ENCODE measurements around the gene KAT8. TPM values are rescaled to one million over a fixed set of nuclear protein-coding genes. Genes with fewer than 3 reads are reported as not detected.

The KAT8 gene
- total and polyA plus RNA-seq, 2 of the 4 experiments (the other 2 are of a cell fraction), result 19.4 to 27.4 TPM

DNA sequence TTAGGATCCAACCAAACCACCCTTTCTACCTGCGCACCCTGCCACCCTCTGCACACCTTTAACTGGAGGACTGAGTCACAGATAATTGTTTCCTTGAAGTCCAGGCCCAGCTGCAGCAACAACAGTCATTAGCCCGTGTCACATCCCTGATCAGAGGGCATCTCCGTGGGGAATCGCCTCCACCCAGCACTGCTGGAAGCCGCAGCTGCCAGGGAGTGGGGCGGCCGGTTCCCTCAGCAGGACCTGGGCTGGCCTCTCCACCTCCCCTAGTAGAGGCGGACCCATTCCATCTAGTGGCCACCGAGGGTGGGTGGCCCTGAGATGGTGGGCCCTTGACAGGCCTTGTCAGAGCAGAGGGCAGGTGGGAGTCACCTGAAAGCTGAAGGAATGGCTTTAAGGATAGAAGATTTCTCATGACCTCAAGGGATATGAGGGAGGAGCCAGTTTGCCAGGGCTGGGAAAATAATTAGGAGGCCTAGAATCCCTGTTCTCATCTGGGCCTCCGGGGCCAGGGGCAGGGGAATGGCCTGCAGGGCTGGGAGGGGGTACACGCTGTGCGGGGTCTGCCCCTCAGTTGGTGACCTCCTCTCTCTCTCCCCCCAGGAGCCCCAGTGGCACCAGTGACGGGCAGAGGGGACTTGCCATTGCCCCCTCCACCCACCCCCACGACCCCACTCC is 35.0 kb upstream of the KAT8 start:
- H2AK5ac ChIP-seq (ENCODE audit: low read depth, low read length), result no peak overlapping the region
- H2BK15ac ChIP-seq (ENCODE audit: low read depth, low read length), result no peak overlapping the region
- H4K91ac ChIP-seq (ENCODE audit: insufficient read depth, low read depth, low read length), result no peak overlapping the region
- BruUV-seq (replicated peaks), result no TSS peak
- H3K4me1 ChIP-seq (ENCODE audit: control insufficient read depth, insufficient read depth, low read length), result no peaks in the 10 kb centered on the region
- H3K36me3 ChIP-seq (ENCODE audit: control insufficient read depth, insufficient read depth, low read length), result peaks cover 79% of the 10 kb centered on the region
- no peak overlapping the region for H3K56ac ChIP-seq (ENCODE audit: extremely low read depth, insufficient read depth, low read length)
- no peak overlapping the region for H3K27ac ChIP-seq (ENCODE audit: insufficient read depth, low read length)
- TF ChIP-seq SMC3 (IDR thresholded peaks at IDR 0.05; ENCODE audit: low read depth, low read length) (no peak), NFE2L2 (IDR thresholded peaks at IDR 0.05; ENCODE audit: low read depth, low read length) (no peak), RAD21 (IDR thresholded peaks at IDR 0.05; ENCODE audit: low read length) (no peak), MXI1 (IDR thresholded peaks at IDR 0.05; ENCODE audit: borderline replicate concordance, low read depth, low read length) (no peak), MAFK (IDR thresholded peaks at IDR 0.05; ENCODE audit: low read depth, low read length) (no peak), MAZ (IDR thresholded peaks at IDR 0.05; ENCODE audit: borderline replicate concordance, low read depth, low read length) (no peak), POLR2A (IDR thresholded peaks at IDR 0.05; ENCODE audit: low read depth, low read length) (no peak)
- TF ChIP-seq, protein P1, sequence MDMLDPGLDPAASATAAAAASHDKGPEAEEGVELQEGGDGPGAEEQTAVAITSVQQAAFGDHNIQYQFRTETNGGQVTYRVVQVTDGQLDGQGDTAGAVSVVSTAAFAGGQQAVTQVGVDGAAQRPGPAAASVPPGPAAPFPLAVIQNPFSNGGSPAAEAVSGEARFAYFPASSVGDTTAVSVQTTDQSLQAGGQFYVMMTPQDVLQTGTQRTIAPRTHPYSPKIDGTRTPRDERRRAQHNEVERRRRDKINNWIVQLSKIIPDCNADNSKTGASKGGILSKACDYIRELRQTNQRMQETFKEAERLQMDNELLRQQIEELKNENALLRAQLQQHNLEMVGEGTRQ (IDR thresholded peaks at IDR 0.05; ENCODE audit: low read depth, low read length), result no peak
- peaks cover 14 to 52% of the 10 kb centered on the region in 2 experiments for H3K79me1 ChIP-seq (ENCODE audit: low read depth in 1 of 2, low read length in 2 of 2)
- ChIA-PET CTCF (no interaction called here), POLR2A (ENCODE audit: unreplicated experiment) (no interaction called here)
- no peaks in the 10 kb centered on the region for H3K27me3 ChIP-seq (ENCODE audit: control insufficient read depth, insufficient read depth, low read length)
- no peak for ATAC-seq (ENCODE audit: low read depth)
- dilution Hi-C loops (cut with HindIII; ENCODE audit: low sequenced_read_pairs, unreplicated experiment), result no loop called here
- no peaks in the 10 kb centered on the region for H3K9me3 ChIP-seq (ENCODE audit: control insufficient read depth, insufficient read depth, low read length)
- no peak overlapping the region for H3K4me3 ChIP-seq (ENCODE audit: insufficient read depth, low read depth, low read length)
- no peak overlapping the region for H3K14ac ChIP-seq (replicated peaks; ENCODE audit: low read depth, low read length)
- H4K5ac ChIP-seq (ENCODE audit: low read depth, low read length), result no peak overlapping the region
- no peak overlapping the region for H3K9ac ChIP-seq (ENCODE audit: low read depth, low read length)
- H4K20me1 ChIP-seq (ENCODE audit: insufficient read depth, low read length), result peaks cover 21% of the 10 kb centered on the region
- H3K23ac ChIP-seq (ENCODE audit: low read depth, low read length), result no peak overlapping the region
- no peak overlapping the region for H4K8ac ChIP-seq (ENCODE audit: low read depth in 2 of 2, low read length in 2 of 2)
- H3K18ac ChIP-seq (ENCODE audit: low read depth, low read length), result no peak overlapping the region
- no peak for DNase-seq
- 87% methylated on average over 3 of the region's 14 CpGs; no CpG with 5 or more reads in 1 of the 2 experiments for WGBS, 2 experiments (ENCODE audit: extremely low coverage in 2 of 2, insufficient read length in 1 of 2)
- no peak overlapping the region for H2AK9ac ChIP-seq (replicated peaks; ENCODE audit: low read depth, low read length, poor library complexity)
- no peak overlapping the region for H2BK5ac ChIP-seq (ENCODE audit: low read depth, low read length, poor library complexity, severe bottlenecking)
- no peak overlapping the region for H3K4me2 ChIP-seq (ENCODE audit: low read depth, low read length)
- peaks cover 3% of the 10 kb centered on the region; the same call in 1 of the 2 replicates for H3K9me1 ChIP-seq (ENCODE audit: insufficient read depth, low read length)
- intact Hi-C loops (cut with micrococcal nuclease), result no loop called here
- H3K4ac ChIP-seq (ENCODE audit: low read depth, low read length), result no peak overlapping the region
- H2BK20ac ChIP-seq (ENCODE audit: low read depth, low read length), result no peak overlapping the region
- H2AFZ ChIP-seq (replicated peaks; ENCODE audit: low read length, poor library complexity), result no peak overlapping the region
- in situ Hi-C loops (cut with MboI; ENCODE audit: low sequenced_read_pairs), result loop anchor here (10.0 kb wide), 1 partner anchor 98 kb away; the partner anchor contains the start of gene HSD3B7
- no peak overlapping the region for H2BK120ac ChIP-seq (ENCODE audit: low read depth, low read length)
